Activated CD8-positive, alpha-beta memory T cell treated with anti-CD3 and anti-CD28 coated beads, Interleukin-2, amount 50 U/mL, for 4 hours (primary cell): ENCODE measurements around the gene LGALS16.
"Not testable (repeated sequence)": the region's sequence is repeated elsewhere in the genome, so short reads cannot be mapped to it uniquely, and the experiment has no call there.

Experiments
- DNase-seq: peaks from one replicate; pipeline ENCODE4 v3.0.0-alpha.2; 2020

The LGALS16 gene

GRCh38 chr19:39655613-39656012 is at the start of gene LGALS16:
LGALS16 (plus strand) TSS chr19:39655913; CDS start chr19:39655962, 49 bp downstream.
- DNase-seq: no peak

GRCh38 chr19:39607021-39607420 is 48.7 kb upstream of the LGALS16 start:
- no peak for DNase-seq

- no peak for DNase-seq
Observed at GRCh38 chr19:39607561-39607960, 48.2 kb upstream of the LGALS16 start.

- no peak for DNase-seq
Observed at GRCh38 chr19:39613597-39613996, 42.1 kb upstream of the LGALS16 start.

- DNase-seq: no peak
Observed at GRCh38 chr19:39617745-39618144, 38.0 kb upstream of the LGALS16 start.

- DNase-seq: no peak
Observed at GRCh38 chr19:39623946-39624345, 31.8 kb upstream of the LGALS16 start.

- DNase-seq: not testable (repeated sequence)
Observed at GRCh38 chr19:39627631-39628030, 28.1 kb upstream of the LGALS16 start.

GRCh38 chr19:39631178-39631577 is 24.5 kb upstream of the LGALS16 start:
- DNase-seq: no peak

GRCh38 chr19:39631626-39632025 is 24.1 kb upstream of the LGALS16 start:
- no peak for DNase-seq

- DNase-seq: no peak
Observed at GRCh38 chr19:39637891-39638290, 17.8 kb upstream of the LGALS16 start.

GRCh38 chr19:39641773-39642172 is 13.9 kb upstream of the LGALS16 start:
- DNase-seq: no peak

GRCh38 chr19:39643591-39643990 is 12.1 kb upstream of the LGALS16 start:
- DNase-seq: no peak

- DNase-seq: no peak
Observed at GRCh38 chr19:39645800-39646411, 9.8 kb upstream of the LGALS16 start.

- no peak for DNase-seq
Observed at GRCh38 chr19:39647918-39648317, 7.8 kb upstream of the LGALS16 start.

- no peak for DNase-seq
Observed at GRCh38 chr19:39659791-39660190, 4.1 kb downstream of the LGALS16 start.

GRCh38 chr19:39660661-39661060 is 4.9 kb downstream of the LGALS16 start:
- DNase-seq: no peak

GRCh38 chr19:39661565-39661964 is 5.9 kb downstream of the LGALS16 start:
- no peak for DNase-seq

GRCh38 chr19:39669860-39670259 is 14.1 kb downstream of the LGALS16 start:
- not testable (repeated sequence) for DNase-seq

GRCh38 chr19:39670998-39671397 is 15.3 kb downstream of the LGALS16 start:
- DNase-seq: no peak

- DNase-seq: no peak
Observed at GRCh38 chr19:39671739-39672363, 16.1 kb downstream of the LGALS16 start.

- no peak for DNase-seq
Observed at GRCh38 chr19:39672473-39672872, 16.8 kb downstream of the LGALS16 start.

GRCh38 chr19:39673862-39674261 is 18.1 kb downstream of the LGALS16 start:
- not testable (repeated sequence) for DNase-seq

- DNase-seq: no peak
Observed at GRCh38 chr19:39676004-39676403, 20.3 kb downstream of the LGALS16 start.

- no peak for DNase-seq
Observed at GRCh38 chr19:39677961-39678889, 22.5 kb downstream of the LGALS16 start.
